Common myeloid progenitor, CD34-positive (primary cell): ENCODE data around the gene MYH2.

Experiments used
- CTCF ChIA-PET: fragments of 350-600 bp; sonication (Branson Sonifier 250); formaldehyde crosslinking; loops from one replicate; lab custom pipeline; 2021; ENCODE audit warnings: antibody characterized with exemption; lab: Charles Lee
- POLR2A ChIA-PET: fragments of 350-600 bp; sonication (Branson Sonifier 250); formaldehyde crosslinking; loops from one replicate; lab custom pipeline; 2021; ENCODE audit warnings: antibody characterized with exemption; lab: Charles Lee
- DNase-seq, 3 donors: peaks; one replicate each; pipeline versions ENCODE4 v3.0.0 to v3.0.0-alpha.2; 2013
- H3K27ac ChIP-seq, 2 experiments: 1 replicate in 1 of 2; 2 replicates in 1 of 2; pipeline ENCODE4 v1.7.0; 2013; ENCODE audit warnings: inconsistent platforms in 2 of 2, low read length in 2 of 2, mild to moderate bottlenecking in 2 of 2, low read depth in 1 of 2, moderate library complexity in 1 of 2; ENCODE audit not compliant: severe bottlenecking in 2 of 2, insufficient read depth in 1 of 2, poor library complexity in 1 of 2
- H3K27me3 ChIP-seq, 5 experiments: replicated peaks in 2 of 5; 1 replicate in 3 of 5; 2 replicates in 2 of 5; pipeline versions ENCODE4 v1.6.1 to v1.7.0; 2013; ENCODE audit warnings: low read length in 4 of 5, mild to moderate bottlenecking in 2 of 5, moderate library complexity in 2 of 5, inconsistent platforms in 1 of 5; ENCODE audit not compliant: insufficient read depth in 5 of 5, control insufficient read depth in 4 of 5
- H3K36me3 ChIP-seq, 4 experiments: 1 replicate in 2 of 4; 2 replicates in 2 of 4; pipeline versions ENCODE4 v1.6.1 to v1.7.0; 2013; ENCODE audit warnings: low read length in 3 of 4, control low read depth in 1 of 4, mild to moderate bottlenecking in 1 of 4; ENCODE audit not compliant: control insufficient read depth in 4 of 4, insufficient read depth in 4 of 4
- H3K4me1 ChIP-seq, 4 experiments: 1 replicate in 3 of 4; 2 replicates in 1 of 4; pipeline versions ENCODE4 v1.6.1 to v1.7.1; 2013; ENCODE audit warnings: low read length in 3 of 4, mild to moderate bottlenecking in 3 of 4, control low read depth in 1 of 4, inconsistent platforms in 1 of 4, moderate library complexity in 1 of 4; ENCODE audit not compliant: control insufficient read depth in 4 of 4, insufficient read depth in 4 of 4; ENCODE audit errors: control extremely low read depth in 1 of 4
- H3K4me3 ChIP-seq, 7 experiments: 1 replicate in 4 of 7; 2 replicates in 3 of 7; pipeline versions ENCODE4 v1.5.1 to v1.7.0; 2013; ENCODE audit warnings: mild to moderate bottlenecking in 7 of 7, low read length in 6 of 7, moderate library complexity in 6 of 7, inconsistent platforms in 2 of 7, low read depth in 2 of 7, control low read depth in 1 of 7; ENCODE audit not compliant: insufficient read depth in 4 of 7, control insufficient read depth in 1 of 7; ENCODE audit errors: extremely low read depth in 1 of 7
- H3K9me3 ChIP-seq, 5 experiments: 1 replicate in 4 of 5; 2 replicates in 1 of 5; pipeline versions ENCODE4 v1.6.1 to v1.7.1; 2013; ENCODE audit warnings: low read length in 4 of 5, mild to moderate bottlenecking in 2 of 5, inconsistent platforms in 1 of 5, low read depth in 1 of 5, moderate library complexity in 1 of 5; ENCODE audit not compliant: control insufficient read depth in 4 of 5, insufficient read depth in 2 of 5; ENCODE audit errors: control extremely low read depth in 1 of 5
- WGBS: methylation state at CpG from one replicate; pipeline ENCODE4 v1.1.5; 2013; ENCODE audit not compliant: insufficient coverage; 5-methylcytosine and 5-hydroxymethylcytosine counted together

The MYH2 gene

GRCh38 chr17:10477701-10478100 is 71.8 kb downstream of the MYH2 start:
- Histone ChIP-seq H3K27me3 (no peaks in the 10 kb centered on the region), H3K9me3 (peaks cover 0 to 8% (median 0%) of the 10 kb centered on the region in 5 experiments), H3K4me1 (no peaks in the 10 kb centered on the region), H3K27ac (no peak overlapping the region), H3K4me3 (no peak overlapping the region), H3K36me3 (no peaks in the 10 kb centered on the region)
- ChIA-PET POLR2A (no interaction called here), CTCF (no interaction called here)
- no peak for DNase-seq
- 11% methylated on average over 1 of the region's 1 CpG for WGBS

- ChIA-PET CTCF (no interaction called here), POLR2A (no interaction called here)
- DNase-seq, result no peak
- WGBS, result 100% methylated on average over 2 of the region's 4 CpGs
- Histone ChIP-seq H3K27me3 (no peaks in the 10 kb centered on the region), H3K36me3 (no peaks in the 10 kb centered on the region), H3K9me3 (no peaks in the 10 kb centered on the region), H3K27ac (no peak overlapping the region), H3K4me3 (no peak overlapping the region), H3K4me1 (no peaks in the 10 kb centered on the region)
Observed at GRCh38 chr17:10474536-10474935, 74.9 kb downstream of the MYH2 start.

GRCh38 chr17:10471858-10472257 is 77.6 kb downstream of the MYH2 start:
- POLR2A ChIA-PET, result no interaction called here
- CTCF ChIA-PET, result no interaction called here
- H3K9me3 ChIP-seq, result no peaks in the 10 kb centered on the region
- H3K36me3 ChIP-seq, result no peaks in the 10 kb centered on the region
- no peak overlapping the region for H3K4me3 ChIP-seq
- no peaks in the 10 kb centered on the region for H3K4me1 ChIP-seq
- no CpG with 5 or more reads among the region's 1 CpG for WGBS
- DNase-seq, result no peak
- peaks cover 0 to 1% (median 0%) of the 10 kb centered on the region in 5 experiments for H3K27me3 ChIP-seq
- H3K27ac ChIP-seq, result no peak overlapping the region
